GM10266 (cell line): ENCODE results near the gene DAZL.

Experiments
- DNase-seq: peaks from one replicate; pipeline ENCODE4 v3.0.0; 2012; ENCODE audit errors: extremely low spot score
- CTCF ChIP-seq: IDR thresholded peaks from 2 replicates; pipeline ENCODE4 v1.5.1; 2012; ENCODE audit warnings: mild to moderate bottlenecking, low read depth; ENCODE audit not compliant: control insufficient read depth, insufficient read depth; ENCODE audit errors: missing control alignments

Gene DAZL

GRCh38 chr3:16570113-16570512 lies 35.1 kb downstream of the DAZL start:
- no peak for DNase-seq
- TF ChIP-seq CTCF, result no peak

DNA sequence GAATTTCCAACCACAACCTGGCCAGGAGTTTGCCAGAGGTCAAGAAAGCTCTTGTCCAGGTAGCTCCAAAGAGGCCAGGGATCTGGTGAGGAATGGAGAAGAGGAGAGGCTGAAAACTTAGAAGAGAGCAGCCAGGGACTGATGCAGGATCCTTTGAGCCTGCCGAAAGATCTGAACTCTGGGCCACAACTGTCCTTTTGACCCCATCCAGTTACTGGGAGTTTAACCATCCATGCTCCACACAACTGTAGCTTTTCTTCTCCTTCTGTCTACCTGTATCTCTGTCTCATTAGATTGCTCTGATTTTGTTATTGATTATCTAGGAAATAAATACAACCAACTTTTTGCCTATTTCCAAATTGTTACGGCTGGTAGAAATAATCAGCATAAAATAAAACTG lies 36.7 kb downstream of the DAZL start:
- TF ChIP-seq CTCF, result no peak
- no peak for DNase-seq

- DNase-seq, result no peak
- TF ChIP-seq CTCF, result no peak
These were observed 37.1 kb downstream of the DAZL start for GRCh38 chr3:16568115-16568514.

DNA sequence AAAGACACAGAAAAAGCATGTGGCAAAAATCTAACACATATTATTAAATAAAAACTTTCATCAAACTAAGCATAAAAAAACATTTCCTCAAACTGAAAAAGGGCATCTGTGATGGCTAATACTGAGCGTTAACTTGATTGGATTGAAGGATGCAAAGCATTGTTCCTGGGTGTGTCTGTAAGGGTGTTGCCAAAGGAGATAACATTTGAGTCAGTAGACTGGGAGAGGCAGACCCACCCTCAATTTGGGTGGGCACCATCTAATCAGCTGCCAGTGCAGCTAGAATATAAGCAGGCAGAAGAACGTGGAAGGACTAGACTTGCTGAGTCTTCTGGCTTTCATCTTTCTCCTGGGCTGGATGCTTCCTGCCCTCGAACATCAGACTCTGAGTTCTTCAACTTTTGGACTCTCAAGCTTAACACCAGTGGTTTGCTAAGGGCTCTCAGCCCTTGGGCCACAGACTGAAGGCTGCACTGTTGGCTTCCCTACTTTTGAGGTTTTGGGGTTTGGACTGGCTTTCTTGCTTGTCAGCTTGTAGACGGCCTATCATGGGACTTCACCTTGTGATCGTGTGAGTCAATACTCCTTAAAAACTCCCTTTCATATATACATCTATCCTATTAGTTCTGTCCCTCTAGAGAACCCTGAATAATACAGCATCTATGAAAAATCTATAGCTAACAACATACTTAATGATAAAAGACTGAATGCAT lies 45.4 kb downstream of the DAZL start:
- no peak for DNase-seq
- no peak for TF ChIP-seq CTCF

- TF ChIP-seq CTCF, result no peak
- DNase-seq, result no peak
These were observed 51.1 kb downstream of the DAZL start for GRCh38 chr3:16554126-16554525.

DNA sequence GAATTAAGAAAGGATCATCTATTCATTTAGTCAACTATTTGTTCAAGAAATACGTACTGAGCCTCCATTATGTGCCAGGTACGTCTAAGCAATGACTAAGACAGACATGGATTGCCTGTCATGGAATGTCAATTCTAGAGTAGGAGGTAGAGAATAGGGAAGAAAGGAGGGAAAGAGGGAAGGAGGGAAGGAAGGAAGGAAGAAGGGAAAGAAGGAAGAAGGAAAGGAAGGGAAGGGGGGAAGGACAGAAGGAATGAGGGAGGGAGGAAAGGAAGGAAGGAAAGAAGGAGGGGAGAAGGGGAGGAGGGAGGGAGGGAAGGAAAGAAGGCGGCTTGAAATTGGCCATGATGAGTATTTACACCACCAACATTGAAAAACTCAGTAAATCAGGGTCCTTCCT lies 52.5 kb downstream of the DAZL start:
- DNase-seq, result no peak
- TF ChIP-seq CTCF, result no peak

- TF ChIP-seq CTCF, result no peak
- no peak for DNase-seq
These were observed 53.8 kb downstream of the DAZL start for GRCh38 chr3:16551342-16551976.
